Bronchial epithelial cell (primary cell): ENCODE measurements around the gene BDH2. TPM values are rescaled to one million over a fixed set of nuclear protein-coding genes. Genes with fewer than 3 reads are reported as not detected.

Source experiments
- DNase-seq: peaks from one replicate; pipeline ENCODE4 v3.0.0-alpha.2; 2010; ENCODE audit warnings: low read depth
- FAIRE-seq: peaks from 2 replicates; lab custom pipeline; 2011; peaks lifted over from hg19 to GRCh38; lab: Jason Lieb, UNC
- H3K27me3 ChIP-seq: 2 replicates; pipeline ENCODE4 v1.5.1; 2011; ENCODE audit warnings: low read length; ENCODE audit not compliant: control insufficient read depth, insufficient read depth
- H3K36me3 ChIP-seq: 2 replicates; pipeline ENCODE4 v1.5.1; 2011; ENCODE audit warnings: low read length; ENCODE audit not compliant: control insufficient read depth, insufficient read depth
- H3K4me3 ChIP-seq: 2 replicates; pipeline ENCODE4 v1.5.1; 2011; ENCODE audit warnings: mild to moderate bottlenecking, low read depth, low read length, control low read depth
- total RNA-seq: library from RNA; depleted of rRNA; stranded (reverse); fragments of >200 nt; gene quantifications from 2 replicates; pipeline ENCODE4 v1.2.1, GENCODE V29; 2014
- TF ChIP-seq, protein P1 (sequence below): IDR thresholded peaks from 2 replicates; pipeline ENCODE4 v1.5.1; 2011; ENCODE audit warnings: mild to moderate bottlenecking, moderate library complexity, low read length, control low read depth, inconsistent platforms; ENCODE audit not compliant: insufficient read depth, severe bottlenecking

BDH2 gene
- total RNA-seq, 1 donor from 2014 or later: 15.8 TPM

DNA sequence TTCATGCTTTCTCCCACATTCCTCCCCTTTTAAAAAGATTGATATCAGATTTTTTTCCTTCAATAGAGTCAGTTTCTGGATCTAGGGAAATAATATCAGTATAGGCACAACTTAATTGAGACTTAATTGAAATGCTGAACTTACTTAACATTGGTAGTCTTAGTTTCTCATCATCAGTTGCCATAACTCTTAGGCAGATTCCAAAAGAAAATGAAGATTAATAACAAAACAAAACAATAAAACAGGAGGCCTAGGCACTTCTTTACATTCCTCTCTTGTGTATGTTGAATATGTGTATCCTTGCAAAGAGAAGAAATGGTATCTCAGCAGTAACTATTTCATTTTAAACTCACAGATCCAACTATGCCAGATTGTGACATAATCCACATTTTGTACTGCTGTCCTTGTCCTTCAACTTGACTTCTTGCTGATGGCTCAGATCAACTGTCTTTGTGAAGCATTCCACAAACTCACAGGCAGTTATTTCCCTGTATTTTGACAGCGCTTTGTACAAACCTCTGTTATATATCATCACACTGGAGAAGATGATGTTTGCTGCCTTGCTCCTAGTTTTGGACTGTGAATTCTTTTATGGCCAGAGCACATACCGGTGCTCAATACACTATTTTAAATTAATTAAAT, 14.0 kb downstream of the BDH2 start:
- H3K36me3 ChIP-seq: peaks cover 4% of the 10 kb centered on the region
- no peak for FAIRE-seq
- TF ChIP-seq, protein P1, sequence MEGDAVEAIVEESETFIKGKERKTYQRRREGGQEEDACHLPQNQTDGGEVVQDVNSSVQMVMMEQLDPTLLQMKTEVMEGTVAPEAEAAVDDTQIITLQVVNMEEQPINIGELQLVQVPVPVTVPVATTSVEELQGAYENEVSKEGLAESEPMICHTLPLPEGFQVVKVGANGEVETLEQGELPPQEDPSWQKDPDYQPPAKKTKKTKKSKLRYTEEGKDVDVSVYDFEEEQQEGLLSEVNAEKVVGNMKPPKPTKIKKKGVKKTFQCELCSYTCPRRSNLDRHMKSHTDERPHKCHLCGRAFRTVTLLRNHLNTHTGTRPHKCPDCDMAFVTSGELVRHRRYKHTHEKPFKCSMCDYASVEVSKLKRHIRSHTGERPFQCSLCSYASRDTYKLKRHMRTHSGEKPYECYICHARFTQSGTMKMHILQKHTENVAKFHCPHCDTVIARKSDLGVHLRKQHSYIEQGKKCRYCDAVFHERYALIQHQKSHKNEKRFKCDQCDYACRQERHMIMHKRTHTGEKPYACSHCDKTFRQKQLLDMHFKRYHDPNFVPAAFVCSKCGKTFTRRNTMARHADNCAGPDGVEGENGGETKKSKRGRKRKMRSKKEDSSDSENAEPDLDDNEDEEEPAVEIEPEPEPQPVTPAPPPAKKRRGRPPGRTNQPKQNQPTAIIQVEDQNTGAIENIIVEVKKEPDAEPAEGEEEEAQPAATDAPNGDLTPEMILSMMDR: no peak
- no peak for DNase-seq
- H3K27me3 ChIP-seq: no peaks in the 10 kb centered on the region
- no peak overlapping the region for H3K4me3 ChIP-seq

DNA sequence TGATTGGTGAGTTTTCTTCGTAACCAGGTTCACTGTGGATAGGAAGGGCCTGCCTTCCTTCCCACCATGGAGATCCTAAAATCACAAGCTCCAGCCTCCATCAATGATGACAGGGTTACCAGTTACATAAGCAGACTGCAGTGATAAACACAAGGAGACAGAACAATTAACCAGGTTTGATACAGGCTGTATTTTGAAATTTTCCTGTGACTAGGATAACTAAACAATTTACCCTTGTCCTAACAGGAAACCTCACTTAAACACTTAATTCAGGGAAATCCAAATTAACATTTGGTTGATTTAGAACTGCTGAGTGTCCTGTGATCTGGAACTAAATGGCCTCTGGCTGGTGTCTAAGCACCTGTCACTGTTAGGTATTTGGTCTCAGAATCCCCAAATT, 20.0 kb downstream of the BDH2 start:
- no peak for FAIRE-seq
- Histone ChIP-seq H3K4me3 (no peak overlapping the region), H3K27me3 (no peaks in the 10 kb centered on the region), H3K36me3 (no peaks in the 10 kb centered on the region)
- TF ChIP-seq, protein P1: no peak
- DNase-seq: no peak

GRCh38 chr4:103076747-103077347, 22.8 kb downstream of the BDH2 start, which contains the start of gene SLC9B2:
Gene SLC9B2 (minus strand): TSS chr4:103076761. CDS start chr4:103067550, 9,211 bp downstream.
- peak within 1 kb of the TSS; percentile 84 for H3K4me3 ChIP-seq
- DNase-seq (peak; percentile 52), FAIRE-seq (no peak)
- no peaks in the 10 kb centered on the region for H3K36me3 ChIP-seq
- H3K27me3 ChIP-seq: no peaks in the 10 kb centered on the region
- TF ChIP-seq, protein P1: no peak

DNA sequence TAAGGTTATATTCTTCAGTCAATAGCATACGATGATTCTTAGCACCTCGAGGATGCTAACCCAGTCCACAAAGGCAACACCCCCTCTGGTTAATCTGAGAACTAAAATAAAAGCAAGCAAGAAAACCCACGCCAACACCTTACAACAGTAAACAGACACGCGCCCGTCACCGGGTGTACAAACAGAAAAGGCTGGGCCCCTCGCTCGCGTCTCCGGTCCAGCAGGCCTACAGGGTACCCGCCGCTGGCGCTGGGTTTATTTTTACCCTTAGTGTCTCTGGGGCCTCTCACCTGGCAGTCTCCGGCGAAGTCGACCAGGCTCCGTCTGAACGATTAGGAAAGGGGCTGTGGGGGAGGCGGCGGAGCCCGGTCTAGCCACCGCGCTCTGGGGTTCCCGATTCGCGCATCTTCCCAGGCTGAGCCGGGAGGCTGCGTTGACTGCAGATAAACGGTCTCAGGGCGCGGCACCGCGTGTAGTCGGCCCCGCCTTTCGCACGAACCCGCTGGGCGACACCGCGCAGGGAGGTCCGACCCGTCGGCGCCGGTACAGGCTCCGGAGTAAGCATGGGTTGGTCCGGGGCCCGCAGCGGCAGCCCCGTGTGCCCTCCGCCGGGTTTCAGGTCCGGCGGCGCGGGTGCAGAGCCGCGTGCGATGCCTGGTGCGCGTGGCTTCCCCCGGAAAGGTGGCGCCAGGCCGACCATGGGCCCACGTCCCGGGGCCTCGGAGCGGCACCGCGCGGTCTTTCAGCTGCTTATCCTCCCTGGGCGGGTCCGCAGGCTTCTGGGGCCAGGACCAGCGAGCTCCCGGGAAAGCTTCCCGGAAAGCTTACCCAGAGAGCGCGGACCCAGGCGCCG, 23.5 kb downstream of the BDH2 start:
- H3K27me3 ChIP-seq: no peaks in the 10 kb centered on the region
- no peaks in the 10 kb centered on the region for H3K36me3 ChIP-seq
- no peak for FAIRE-seq
- TF ChIP-seq, protein P1: no peak
- peak overlapping the region; percentile 84 for H3K4me3 ChIP-seq
- peak; percentile 32 for DNase-seq

- no peaks in the 10 kb centered on the region for H3K36me3 ChIP-seq
- H3K4me3 ChIP-seq: peak overlapping the region; percentile 84
- DNase-seq (no peak), FAIRE-seq (no peak)
- TF ChIP-seq, protein P1: no peak
- no peaks in the 10 kb centered on the region for H3K27me3 ChIP-seq
Measured at GRCh38 chr4:103075435-103075893, 24.2 kb downstream of the BDH2 start.
